D341Med (cell line): Measurements from ENCODE around the gene ITGAV.

Experiments
- DNase-seq: peaks from one replicate; pipeline ENCODE4 v3.0.0; 2012; ENCODE audit warnings: low spot score

The ITGAV gene

GRCh38 chr2:186718122-186718521, 128.3 kb downstream of the ITGAV start:
- no peak for DNase-seq

GRCh38 chr2:186718903-186719302, 129.0 kb downstream of the ITGAV start:
- DNase-seq, result no peak

- DNase-seq, result no peak
These were observed 132.1 kb downstream of the ITGAV start for GRCh38 chr2:186721956-186722355.

- no peak for DNase-seq
These were observed 134.9 kb downstream of the ITGAV start for GRCh38 chr2:186724736-186725135.

GRCh38 chr2:186725783-186726182, 135.9 kb downstream of the ITGAV start:
- no peak for DNase-seq

- no peak for DNase-seq
These were observed 137.1 kb downstream of the ITGAV start for GRCh38 chr2:186726938-186727337.

- DNase-seq, result no peak
These were observed 138.8 kb downstream of the ITGAV start for GRCh38 chr2:186728631-186729030.
